Adrenal gland (tissue), 5 donors: Measurements from ENCODE around the gene HDAC10.

Source experiments
- CTCF ChIP-seq, 6 experiments: fragments of 450-650 bp in 4 of 6; fragments of 200-600 bp in 2 of 6; sonication (generic) in 1 of 6; IDR thresholded peaks; 1 replicate in 5 of 6; 2 replicates in 1 of 6; pipeline versions ENCODE4 v1.5.1 to v1.8.0; 2016 to 2021; ENCODE audit warnings: antibody characterized with exemption in 6 of 6, mild to moderate bottlenecking in 2 of 6, moderate library complexity in 1 of 6
- POLR2A ChIP-seq, 2 donors: fragments of 450-650 bp; IDR thresholded peaks; one replicate each; pipeline ENCODE4 v1.6.1; 2017; ENCODE audit warnings: antibody characterized with exemption in 2 of 2, mild to moderate bottlenecking in 2 of 2, moderate library complexity in 1 of 2
- donor health status: DM: no; HTN: no; CAD: no.

GRCh38 chr22:50232481-50233151, 18.4 kb downstream of the HDAC10 start:
- TF ChIP-seq CTCF (IDR thresholded peaks at IDR 0.05) (no peak), POLR2A (IDR thresholded peaks at IDR 0.05) (no peak)
